HepG2 (cell line): Measurements from ENCODE around the gene TM4SF1. TPM values are rescaled to one million over a fixed set of nuclear protein-coding genes. Genes with fewer than 3 reads are reported as not detected.

Experiments used
- ARNTL ChIP-seq: sonication (generic); formaldehyde crosslinking; IDR thresholded peaks from 2 replicates; pipeline ENCODE4 v1.4.0; 2020; ENCODE audit warnings: mild to moderate bottlenecking, missing genetic modification reagents
- BCLAF1 ChIP-seq: fragments of 450-650 bp; IDR thresholded peaks from 2 replicates; pipeline ENCODE4 v1.6.1; 2017; ENCODE audit warnings: mild to moderate bottlenecking
- DZIP1 ChIP-seq: sonication (generic); formaldehyde crosslinking; IDR thresholded peaks from 2 replicates; pipeline ENCODE4 v1.5.0; 2020; ENCODE audit warnings: mild to moderate bottlenecking, missing genetic modification reagents
- GATA4 ChIP-seq: sonication (generic); IDR thresholded peaks from 2 replicates; pipeline ENCODE4 v1.6.1; 2016; ENCODE audit warnings: antibody characterized with exemption, low read depth, borderline replicate concordance
- GMEB2 ChIP-seq: IDR thresholded peaks from 2 replicates; pipeline ENCODE4 v1.6.1; 2016; ENCODE audit warnings: missing biosample characterization, missing genetic modification reagents, low read depth
- HNRNPH1 ChIP-seq: fragments of 200-400 bp; formaldehyde crosslinking; optimal IDR thresholded peaks from 2 replicates; pipeline ENCODE3; 2017; ENCODE audit warnings: mild to moderate bottlenecking, low read depth, low read length
- HOXA5 ChIP-seq: sonication (generic); formaldehyde crosslinking; IDR thresholded peaks from 2 replicates; pipeline ENCODE4 v1.4.0; 2020; ENCODE audit warnings: missing genetic modification reagents
- JUNB ChIP-seq: sonication (generic); formaldehyde crosslinking; IDR thresholded peaks from 2 replicates; pipeline ENCODE4 v1.8.0; 2022; ENCODE audit warnings: missing genetic modification reagents, mild to moderate bottlenecking, borderline replicate concordance
- NR2F1 ChIP-seq, 2 experiments: fragments of 450-650 bp in 1 of 2; formaldehyde crosslinking in 1 of 2; IDR thresholded peaks; 2 replicates each; pipeline versions ENCODE4 v1.5.0 to v1.6.1; 2016 to 2020; ENCODE audit warnings: mild to moderate bottlenecking in 1 of 2, missing compliant biosample characterization in 1 of 2, missing genetic modification reagents in 1 of 2, moderate library complexity in 1 of 2
- PPARG ChIP-seq: conservative IDR thresholded peaks from 2 replicates; pipeline ENCODE4 v1.6.1; 2016; ENCODE audit warnings: missing biosample characterization, missing genetic modification reagents
- RXRA ChIP-seq: sonication (generic); formaldehyde crosslinking; IDR thresholded peaks from 2 replicates; pipeline ENCODE4 v1.5.1; 2020; ENCODE audit warnings: missing genetic modification reagents
- TFDP2 ChIP-seq: sonication (generic); formaldehyde crosslinking; IDR thresholded peaks from 2 replicates; pipeline ENCODE4 v1.4.0; 2020; ENCODE audit warnings: missing genetic modification reagents
- ZNF20 ChIP-seq: sonication (generic); formaldehyde crosslinking; IDR thresholded peaks from 2 replicates; pipeline ENCODE4 v1.4.0; 2020; ENCODE audit warnings: mild to moderate bottlenecking, moderate library complexity, missing genetic modification reagents
- ZNF24 ChIP-seq: fragments of 450-650 bp; IDR thresholded peaks from 2 replicates; pipeline ENCODE4 v1.6.1; 2017; ENCODE audit warnings: antibody characterized with exemption, mild to moderate bottlenecking
- ZNF431 ChIP-seq: sonication (generic); formaldehyde crosslinking; IDR thresholded peaks from 2 replicates; pipeline ENCODE4 v1.9.0; 2022; ENCODE audit warnings: missing genetic modification reagents, low read depth, mild to moderate bottlenecking, borderline replicate concordance
- ZSCAN20 ChIP-seq: sonication (generic); formaldehyde crosslinking; IDR thresholded peaks from 2 replicates; pipeline ENCODE4 v1.4.0; 2020; ENCODE audit warnings: missing genetic modification reagents, mild to moderate bottlenecking, borderline replicate concordance
- ZSCAN25 ChIP-seq: sonication (generic); formaldehyde crosslinking; IDR thresholded peaks from 2 replicates; pipeline ENCODE4 v1.8.0; 2022; ENCODE audit warnings: mild to moderate bottlenecking, missing genetic modification reagents
- ZSCAN5A ChIP-seq: sonication (generic); formaldehyde crosslinking; IDR thresholded peaks from 2 replicates; pipeline ENCODE4 v1.8.0; 2022; ENCODE audit warnings: mild to moderate bottlenecking, missing genetic modification reagents, borderline replicate concordance
- polyA plus RNA-seq, 8 experiments: library from polyadenylated mRNA; depleted of rRNA in 3 of 8; stranded (reverse) in 7 of 8; unstranded in 1 of 8; fragments of >200 nt; fragmentation: Illumina TruSeq in 4 of 8; extraction: Trizol in 4 of 8; gene quantifications; 2 replicates each; pipeline versions ENCODE4 v1.2.1 to v1.2.3, GENCODE V29; 2011 to 2016; ENCODE audit warnings: low read depth in 4 of 8, missing spikeins in 1 of 8, mixed read lengths in 1 of 8; ENCODE audit not compliant: insufficient read depth in 1 of 8
- total RNA-seq, 5 experiments: library from RNA; depleted of rRNA; stranded (reverse); fragments of >200 nt; fragmentation: Illumina TruSeq; extraction: Trizol; gene quantifications; 2 replicates each; pipeline ENCODE4 v1.2.3, GENCODE V29; 2016; ENCODE audit warnings: low read depth in 1 of 5

The TM4SF1 gene
- total and polyA plus RNA-seq, 2 of the 13 experiments (the other 11 are each of a cell fraction or from before 2014, with no cell fraction given) = 431 to 1,359 TPM

GRCh38 chr3:149377408-149378364, at the start of gene TM4SF1 (continued):
- no peak for TF ChIP-seq ZNF20 (CRISPR knock-in tag)
- peak; percentile 81 for TF ChIP-seq GATA4
- TF ChIP-seq RXRA (CRISPR knock-in tag) = peak; percentile 26; the same call in 1 of the 2 replicates
- no peak for TF ChIP-seq NR2F1 (CRISPR knock-in tag; IDR thresholded peaks at IDR 0.05)
- no peak for TF ChIP-seq GMEB2 (CRISPR knock-in tag)
- TF ChIP-seq ZNF431 (CRISPR knock-in tag) = peak; percentile 77; the same call in 1 of the 2 replicates
- no peak for TF ChIP-seq ZNF24
- no peak for TF ChIP-seq DZIP1
- 0 out of 2 replicates have a peak, but pooled peaks have one; percentile 18 for TF ChIP-seq ZSCAN25 (CRISPR knock-in tag)
- TF ChIP-seq JUNB (CRISPR knock-in tag) = no peak; the same call in 1 of the 2 replicates
- TF ChIP-seq HNRNPH1 = no peak
- 0 out of 2 replicates have a peak, but pooled peaks have one; percentile 24 for TF ChIP-seq PPARG (CRISPR knock-in tag)
- TF ChIP-seq TFDP2 (CRISPR knock-in tag) = peak; percentile 63; the same call in 1 of the 2 replicates
- TF ChIP-seq ZSCAN20 (CRISPR knock-in tag) = no peak
- TF ChIP-seq BCLAF1 = no peak
- TF ChIP-seq HOXA5 (CRISPR knock-in tag) = peak; percentile 88
- TF ChIP-seq ZSCAN5A = peak; percentile 93; the same call in 1 of the 2 replicates
- TF ChIP-seq ARNTL (CRISPR knock-in tag) = 0 out of 2 replicates have a peak, but pooled peaks have one; percentile 20
